PFSK-1 (cell line): ENCODE data around the gene FAM20C.

Source experiments
- FOXP2 ChIP-seq: optimal IDR thresholded peaks from 2 replicates; pipeline ENCODE3; 2011; ENCODE audit warnings: borderline replicate concordance, control low read depth, inconsistent platforms; ENCODE audit not compliant: insufficient read depth; ENCODE audit errors: extremely low read length, extremely low read depth
- POLR2AphosphoS5 ChIP-seq: IDR thresholded peaks from 2 replicates; pipeline ENCODE4 v1.6.1; 2012; ENCODE audit warnings: low read depth, mild to moderate bottlenecking, control low read depth, low read length, moderate library complexity
- REST ChIP-seq, 2 experiments: IDR thresholded peaks; 2 replicates each; pipeline versions ENCODE4 v1.6.1 to v1.8.0; 2011 to 2012; ENCODE audit warnings: low read depth in 2 of 2, low read length in 2 of 2, control low read depth in 1 of 2, inconsistent platforms in 1 of 2, mild to moderate bottlenecking in 1 of 2, moderate library complexity in 1 of 2; ENCODE audit not compliant: insufficient read depth in 1 of 2
- SIN3A ChIP-seq: IDR thresholded peaks from 2 replicates; pipeline ENCODE4 v1.6.1; 2012; ENCODE audit warnings: mild to moderate bottlenecking, low read length, moderate library complexity, borderline replicate concordance; ENCODE audit not compliant: insufficient read depth
- TAF1 ChIP-seq: IDR thresholded peaks from 2 replicates; pipeline ENCODE4 v1.6.1; 2012; ENCODE audit warnings: low read length, control low read depth, borderline replicate concordance; ENCODE audit not compliant: insufficient read depth

Gene FAM20C

GRCh38 chr7:211033-211714 is 18.8 kb downstream of the FAM20C start:
- TF ChIP-seq POLR2AphosphoS5 (no peak), FOXP2 (no peak), TAF1 (no peak), REST (IDR thresholded peaks at IDR 0.05; ENCODE audit: insufficient read depth in 1 of 2, low read depth in 2 of 2, low read length in 2 of 2) (no peak), SIN3A (no peak)

- TF ChIP-seq REST (IDR thresholded peaks at IDR 0.05; ENCODE audit: insufficient read depth in 1 of 2, low read depth in 2 of 2, low read length in 2 of 2) = no peak
- no peak for TF ChIP-seq SIN3A
- no peak for TF ChIP-seq POLR2AphosphoS5
- no peak for TF ChIP-seq TAF1
- no peak for TF ChIP-seq FOXP2
These were observed 19.3 kb downstream of the FAM20C start for GRCh38 chr7:211715-212058.

- TF ChIP-seq REST (IDR thresholded peaks at IDR 0.05; ENCODE audit: insufficient read depth in 1 of 2, low read depth in 2 of 2, low read length in 2 of 2) (no peak), POLR2AphosphoS5 (no peak), SIN3A (no peak), TAF1 (no peak), FOXP2 (no peak)
These were observed 20.4 kb downstream of the FAM20C start for GRCh38 chr7:212754-213153.

- TF ChIP-seq REST (IDR thresholded peaks at IDR 0.05; ENCODE audit: insufficient read depth in 1 of 2, low read depth in 2 of 2, low read length in 2 of 2) = no peak
- no peak for TF ChIP-seq SIN3A
- no peak for TF ChIP-seq FOXP2
- no peak for TF ChIP-seq POLR2AphosphoS5
- no peak for TF ChIP-seq TAF1
These were observed 21.1 kb downstream of the FAM20C start for GRCh38 chr7:213324-213993.
